ENCODE data around the gene PDXP.

DNA sequence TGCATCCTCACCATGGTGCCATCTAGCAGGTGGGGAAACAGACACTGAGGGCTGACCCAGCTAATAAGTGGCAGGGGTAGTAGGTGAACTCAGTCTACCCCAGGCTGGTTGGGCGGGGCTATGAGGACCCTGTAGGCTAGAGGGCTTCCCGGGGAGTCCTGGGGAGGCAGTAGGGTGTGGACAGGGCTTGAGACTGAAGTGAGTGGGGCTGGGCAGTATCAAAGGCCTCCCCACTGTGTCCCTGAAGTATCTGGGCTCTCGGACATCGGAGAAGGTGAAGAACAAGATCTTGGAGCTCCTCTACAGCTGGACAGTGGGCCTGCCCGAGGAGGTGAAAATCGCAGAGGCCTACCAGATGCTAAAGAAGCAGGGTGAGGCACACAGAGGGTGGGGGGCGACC lies 38.5 kb upstream of the PDXP start:
- no peak for TF ChIP-seq POLR2A (IDR thresholded peaks at IDR 0.05)
- TF ChIP-seq, protein P1, sequence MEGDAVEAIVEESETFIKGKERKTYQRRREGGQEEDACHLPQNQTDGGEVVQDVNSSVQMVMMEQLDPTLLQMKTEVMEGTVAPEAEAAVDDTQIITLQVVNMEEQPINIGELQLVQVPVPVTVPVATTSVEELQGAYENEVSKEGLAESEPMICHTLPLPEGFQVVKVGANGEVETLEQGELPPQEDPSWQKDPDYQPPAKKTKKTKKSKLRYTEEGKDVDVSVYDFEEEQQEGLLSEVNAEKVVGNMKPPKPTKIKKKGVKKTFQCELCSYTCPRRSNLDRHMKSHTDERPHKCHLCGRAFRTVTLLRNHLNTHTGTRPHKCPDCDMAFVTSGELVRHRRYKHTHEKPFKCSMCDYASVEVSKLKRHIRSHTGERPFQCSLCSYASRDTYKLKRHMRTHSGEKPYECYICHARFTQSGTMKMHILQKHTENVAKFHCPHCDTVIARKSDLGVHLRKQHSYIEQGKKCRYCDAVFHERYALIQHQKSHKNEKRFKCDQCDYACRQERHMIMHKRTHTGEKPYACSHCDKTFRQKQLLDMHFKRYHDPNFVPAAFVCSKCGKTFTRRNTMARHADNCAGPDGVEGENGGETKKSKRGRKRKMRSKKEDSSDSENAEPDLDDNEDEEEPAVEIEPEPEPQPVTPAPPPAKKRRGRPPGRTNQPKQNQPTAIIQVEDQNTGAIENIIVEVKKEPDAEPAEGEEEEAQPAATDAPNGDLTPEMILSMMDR (IDR thresholded peaks at IDR 0.05): no peak
- no peak for TF ChIP-seq POLR2AphosphoS5 (IDR thresholded peaks at IDR 0.05)
- no peak for TF ChIP-seq EP300 (IDR thresholded peaks at IDR 0.05)

All from sigmoid colon (tissue), 4 donors.